ENCODE results near the gene COL6A3.
"Not testable (repeated sequence)": the region's sequence is repeated elsewhere in the genome, so short reads cannot be mapped to it uniquely, and the experiment has no call there.

Gene COL6A3

DNA sequence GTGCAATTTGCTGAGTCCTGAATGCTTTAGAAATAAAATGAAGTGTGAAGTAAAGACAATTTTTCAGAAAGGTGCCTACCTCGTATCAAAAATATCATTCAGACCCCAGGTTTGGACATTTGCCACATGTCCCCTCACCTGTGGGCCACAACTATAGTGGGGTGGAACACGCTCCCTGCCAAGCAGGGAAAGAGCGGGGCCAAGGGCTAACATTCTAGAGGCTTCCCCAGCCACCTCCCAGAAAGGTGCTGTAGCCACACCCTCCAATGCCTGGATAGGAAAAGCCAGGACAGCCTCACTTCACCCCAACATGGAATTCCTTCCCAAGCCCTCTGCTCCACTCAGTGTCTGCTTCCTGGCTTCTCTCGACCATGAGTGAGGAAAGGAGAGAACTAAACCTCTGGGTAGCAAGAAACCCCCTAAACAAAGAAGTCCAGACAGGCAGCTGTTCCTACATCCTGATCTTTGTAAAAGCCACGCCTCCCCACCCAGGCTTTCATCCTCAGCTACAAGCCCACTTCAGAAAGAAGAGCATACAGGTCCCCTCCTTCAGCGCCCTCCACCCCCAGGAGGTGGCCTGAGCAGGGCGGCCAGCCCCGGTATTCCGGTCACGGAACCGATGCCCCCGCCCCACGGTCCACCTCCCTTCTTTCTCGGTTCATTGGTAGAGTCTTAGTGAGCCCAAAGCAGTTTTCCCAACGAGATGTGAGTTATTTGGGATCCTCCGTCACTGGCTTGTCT is 2.1 kb downstream of the COL6A3 start:
- DNase-seq, result no peak

DNA sequence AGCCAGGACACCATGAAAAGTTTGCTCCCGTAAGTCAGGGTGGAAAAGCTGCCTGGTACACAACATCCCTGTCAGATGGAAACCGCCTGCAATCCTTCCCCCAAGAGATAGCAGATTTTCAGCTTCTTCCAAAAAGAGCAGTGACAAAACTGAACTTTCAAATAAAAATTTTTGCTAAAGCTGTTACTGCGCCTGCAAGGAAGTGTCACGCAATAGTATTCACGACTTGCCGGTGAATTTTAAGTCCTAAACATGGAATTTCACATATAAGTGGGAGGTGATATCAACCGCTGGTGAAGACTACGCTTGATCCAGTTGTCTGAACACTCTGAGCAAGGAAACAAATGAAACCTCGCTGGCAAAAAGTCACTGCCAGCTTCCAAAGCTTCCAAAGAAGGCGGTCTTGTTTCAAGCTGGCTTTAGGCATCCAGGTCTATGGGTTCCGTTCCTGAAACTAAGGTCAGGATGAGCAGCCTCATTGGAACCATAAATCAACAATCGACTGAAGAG is 2.8 kb downstream of the COL6A3 start:
- DNase-seq, result no peak

DNA sequence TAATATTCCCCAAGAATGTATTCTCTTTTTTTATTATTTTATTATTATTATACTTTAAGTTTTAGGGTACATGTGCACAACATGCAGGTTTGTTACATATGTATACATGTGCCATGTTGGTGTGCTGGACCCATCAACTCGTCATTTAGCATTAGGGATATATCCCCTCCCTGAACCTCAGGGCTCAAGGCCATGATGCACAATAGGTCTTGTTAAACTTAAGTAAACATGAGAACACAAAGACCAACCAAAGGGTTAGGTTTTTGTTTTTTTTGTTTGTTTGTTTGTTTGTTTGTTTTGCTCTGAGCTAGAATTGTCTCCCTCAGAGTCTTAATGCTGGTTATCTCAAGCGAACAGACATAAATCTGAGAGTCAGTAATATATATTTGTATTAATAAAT is 4.7 kb downstream of the COL6A3 start:
- DNase-seq, result not testable (repeated sequence)

DNA sequence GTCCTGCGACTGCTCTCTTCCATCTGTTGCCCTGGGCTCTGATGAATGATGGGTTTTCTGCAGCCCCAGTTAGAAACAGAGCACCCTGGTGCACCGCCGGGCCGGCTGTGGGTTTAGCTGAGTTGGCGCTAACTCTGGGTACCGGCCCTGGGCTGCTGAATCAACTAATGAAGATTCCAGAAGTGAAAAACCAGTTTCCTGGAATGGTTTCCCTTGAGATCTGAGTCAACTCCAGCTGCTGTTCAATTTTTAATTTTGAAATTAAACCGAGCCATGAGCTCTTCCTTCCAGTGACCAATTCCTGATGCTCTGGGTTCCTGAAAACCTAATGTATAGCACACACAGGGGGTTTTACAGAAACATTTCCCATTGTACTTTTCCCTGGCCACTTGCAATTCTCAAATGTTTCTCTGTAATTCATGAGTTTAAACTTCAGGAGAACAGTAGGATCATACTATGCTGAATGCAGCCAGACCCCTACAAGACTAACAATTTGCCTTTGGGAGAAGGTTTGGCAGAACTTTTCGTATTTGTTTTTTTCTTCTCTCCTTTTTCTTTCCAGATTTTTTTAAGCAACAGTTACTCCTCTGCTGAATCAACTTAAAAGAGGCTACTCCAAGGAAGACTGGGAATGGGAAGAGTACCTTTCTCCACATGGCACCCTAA is 5.5 kb downstream of the COL6A3 start:
- no peak for DNase-seq

DNA sequence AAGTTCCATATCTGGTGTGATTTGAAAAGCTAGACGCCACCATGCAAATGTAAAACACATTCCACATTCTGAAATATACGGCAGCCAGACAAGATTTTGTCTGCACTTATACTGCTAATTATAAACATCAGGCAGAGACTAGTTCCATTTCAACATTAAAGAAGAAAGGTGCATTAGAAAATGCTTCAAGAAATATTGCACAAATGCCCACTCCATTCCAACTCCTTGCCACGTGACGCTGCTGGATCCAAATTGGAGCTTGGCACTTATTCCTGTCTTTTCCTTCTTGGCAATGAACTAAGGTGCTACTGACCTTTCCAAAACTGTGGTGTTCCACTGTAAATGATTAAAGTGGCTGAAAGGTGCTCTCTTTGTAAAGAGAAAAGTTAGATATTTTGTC is 6.3 kb downstream of the COL6A3 start:
- DNase-seq, result no peak

DNA sequence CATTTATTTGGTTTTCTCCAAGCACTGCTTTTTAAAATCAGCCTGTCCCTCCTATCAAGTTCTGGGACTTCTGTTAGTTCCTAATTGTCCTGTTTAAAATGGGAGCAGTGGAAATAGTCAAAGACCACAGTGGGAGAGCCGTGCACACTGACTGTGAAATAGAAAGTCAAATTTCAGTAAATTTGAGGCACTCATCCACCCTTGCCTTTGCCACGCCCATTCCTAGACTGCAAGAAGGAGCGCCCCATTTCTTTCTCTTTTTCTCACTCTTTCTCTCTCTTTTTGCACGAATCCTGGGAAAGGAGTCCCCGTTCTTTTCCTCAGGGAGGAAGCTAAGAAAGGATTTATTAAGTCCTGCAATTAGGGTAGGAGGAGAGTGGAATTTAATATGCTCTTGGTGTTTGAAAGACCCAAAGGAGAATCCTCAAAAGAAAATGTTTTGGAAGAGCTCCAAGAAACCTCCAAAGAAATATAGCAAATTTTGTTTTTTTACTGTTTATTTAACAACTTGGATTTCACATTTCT is 7.5 kb downstream of the COL6A3 start:
- no peak for DNase-seq

DNA sequence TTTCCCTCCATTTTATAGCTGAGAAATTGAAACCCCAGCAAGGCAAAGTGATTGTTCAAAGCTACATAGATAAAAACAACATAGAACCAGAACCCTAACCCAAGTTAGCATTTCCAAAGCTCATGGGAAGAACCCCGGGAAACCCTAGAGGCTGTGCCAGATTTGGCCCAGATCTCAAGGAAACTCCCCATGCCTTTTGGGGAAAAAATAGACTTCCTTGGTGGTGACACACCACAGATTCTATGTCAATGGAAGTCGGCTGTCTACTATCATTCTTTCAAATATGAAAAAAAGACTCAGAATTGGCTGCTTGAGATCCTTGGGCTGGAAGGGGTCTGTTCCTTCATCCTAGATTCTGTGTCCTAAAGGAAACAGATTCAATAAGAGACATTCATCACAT is 8.4 kb downstream of the COL6A3 start:
- DNase-seq, result no peak

DNA sequence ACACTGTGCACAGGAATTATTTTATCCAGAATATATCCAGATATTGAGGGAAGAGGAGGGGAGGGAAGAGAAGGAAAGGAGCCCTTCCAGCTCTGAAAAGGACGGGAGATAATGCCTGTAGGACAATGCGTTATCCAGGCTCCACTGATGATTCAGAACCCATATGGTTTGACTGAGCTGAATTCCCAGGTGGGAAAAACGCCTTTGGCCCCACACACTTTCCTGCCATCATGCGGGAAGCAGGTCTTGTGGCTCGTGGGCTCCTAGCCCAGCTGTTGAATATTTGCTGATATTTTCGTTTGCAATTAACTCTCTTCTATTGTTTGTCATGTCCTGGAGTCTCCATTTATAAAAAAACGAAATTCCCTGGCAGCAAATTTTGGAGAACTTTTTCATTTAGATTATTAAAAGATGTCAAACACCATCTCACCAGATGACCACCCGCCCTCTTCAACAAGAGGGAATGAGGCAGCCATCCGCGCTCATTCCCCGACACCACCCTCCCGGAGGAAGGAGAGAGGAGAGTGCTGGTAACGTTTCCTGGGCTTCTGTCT is 8.9 kb downstream of the COL6A3 start:
- no peak for DNase-seq

DNA sequence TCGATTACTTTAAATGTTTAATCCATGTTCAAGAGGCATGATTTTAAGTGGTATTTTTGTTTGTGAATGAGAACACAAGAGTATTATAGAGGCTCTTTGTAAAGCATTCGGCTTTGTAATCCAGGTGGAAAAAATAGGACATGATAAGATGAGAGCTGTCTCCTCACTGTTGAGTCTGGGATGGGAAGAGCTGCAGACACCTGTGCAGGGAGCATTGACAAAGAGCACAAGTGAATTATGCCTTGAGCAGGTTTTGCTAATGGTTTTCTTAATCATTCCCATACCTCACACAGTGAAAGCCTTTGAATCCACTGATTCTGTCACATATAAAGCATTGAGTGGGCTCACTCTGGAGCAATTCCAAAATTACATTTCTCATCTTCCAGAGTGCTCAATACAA is 9.6 kb downstream of the COL6A3 start:
- DNase-seq, result no peak

DNA sequence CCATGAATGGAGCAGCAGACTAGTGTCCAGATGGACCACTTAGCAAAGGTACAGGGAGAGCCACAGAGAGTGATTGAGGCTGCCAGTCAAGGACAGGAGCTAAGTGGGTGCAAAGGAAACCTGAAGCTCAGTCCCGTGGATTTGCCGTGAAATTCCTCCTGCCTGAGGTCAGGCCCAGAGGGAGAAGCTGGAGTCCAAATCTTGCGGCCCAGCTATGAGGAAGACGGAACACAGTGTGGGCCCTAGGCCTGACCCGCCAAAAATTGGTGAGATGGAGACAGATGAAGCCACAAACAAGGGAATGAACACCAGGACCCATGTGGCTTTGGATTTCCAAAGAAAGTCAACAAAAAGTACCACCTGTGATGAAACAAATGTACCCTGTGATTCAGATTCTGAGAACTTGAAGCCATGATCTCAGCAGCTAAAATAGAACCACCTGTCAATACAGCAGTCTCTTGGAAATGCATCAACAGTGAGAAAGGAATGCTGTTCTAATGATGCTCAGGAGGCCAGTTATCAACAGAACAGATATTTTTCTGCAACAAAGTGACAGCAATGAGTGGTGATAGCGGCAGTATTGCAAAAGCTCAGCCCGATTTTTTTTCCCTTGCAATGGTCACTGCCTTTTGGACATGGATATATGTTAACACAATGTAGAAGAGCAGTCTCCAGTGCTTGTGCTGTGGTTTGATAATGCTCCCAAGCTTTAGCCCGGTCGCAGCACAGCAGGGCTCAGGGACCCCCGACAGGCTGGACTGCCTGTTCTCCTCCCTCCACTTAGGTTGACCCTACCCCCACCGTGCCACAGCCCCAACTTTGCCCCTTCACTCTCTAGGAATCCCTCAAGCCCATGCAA is 10.7 kb downstream of the COL6A3 start:
- DNase-seq, result no peak

DNA sequence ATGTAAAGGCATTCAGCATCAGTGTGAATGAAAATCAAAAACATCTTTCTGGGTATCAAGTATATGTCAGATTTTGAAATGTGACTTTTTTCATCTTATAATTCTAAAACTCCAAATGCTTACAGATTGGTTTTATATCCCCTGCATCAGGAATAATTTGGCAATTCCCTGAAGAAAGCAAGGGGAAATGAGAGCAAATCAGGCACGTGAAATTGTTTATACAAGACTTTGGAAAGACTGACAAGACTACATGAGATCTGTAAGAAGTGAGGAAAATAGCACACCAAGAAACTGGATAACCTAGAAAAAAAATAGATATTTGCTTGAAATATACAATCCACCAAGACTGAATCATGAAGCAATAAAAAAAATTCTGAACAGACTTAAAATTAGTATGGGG is 13.8 kb downstream of the COL6A3 start:
- no peak for DNase-seq

DNA sequence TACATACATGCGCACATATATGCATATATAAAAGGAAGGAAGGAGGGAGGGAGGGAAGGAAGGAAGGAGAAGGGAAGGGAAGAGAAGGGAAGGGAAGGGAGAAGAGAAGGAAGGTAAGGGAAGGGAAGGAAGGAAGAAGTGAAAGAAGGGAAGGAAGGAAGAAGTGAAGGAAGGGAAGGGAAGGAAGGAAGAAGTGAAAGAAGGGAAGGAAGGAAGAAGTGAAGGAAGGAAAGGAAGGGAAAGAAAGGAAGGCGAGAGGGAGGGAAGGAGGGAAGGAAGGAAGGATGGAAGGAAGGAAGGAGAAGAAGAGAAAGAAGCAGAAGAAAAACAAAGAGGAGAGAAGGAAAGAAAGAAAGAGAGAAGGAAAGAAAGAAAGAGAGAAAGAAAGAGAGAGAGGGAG is 16.9 kb downstream of the COL6A3 start:
- DNase-seq, result no peak

DNA sequence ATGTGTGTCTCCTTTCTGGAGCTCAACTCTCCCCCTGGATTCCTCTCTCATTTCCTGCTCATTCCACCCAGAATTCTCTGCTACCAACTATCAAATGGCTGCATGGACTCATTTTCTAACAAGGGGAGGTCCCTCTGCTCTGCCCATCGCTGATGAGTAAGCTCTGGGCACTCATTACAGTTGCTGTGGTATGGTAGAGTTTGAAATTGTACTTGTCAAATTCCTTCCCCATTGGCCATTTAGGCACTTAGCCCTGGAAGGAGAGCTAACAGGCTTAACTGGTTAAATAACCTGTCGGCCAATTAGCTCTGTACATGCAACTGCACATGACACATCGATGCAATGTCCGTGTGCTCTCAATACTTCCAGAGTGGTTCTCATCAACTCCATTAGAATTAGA is 20.4 kb downstream of the COL6A3 start:
- DNase-seq, result no peak

DNA sequence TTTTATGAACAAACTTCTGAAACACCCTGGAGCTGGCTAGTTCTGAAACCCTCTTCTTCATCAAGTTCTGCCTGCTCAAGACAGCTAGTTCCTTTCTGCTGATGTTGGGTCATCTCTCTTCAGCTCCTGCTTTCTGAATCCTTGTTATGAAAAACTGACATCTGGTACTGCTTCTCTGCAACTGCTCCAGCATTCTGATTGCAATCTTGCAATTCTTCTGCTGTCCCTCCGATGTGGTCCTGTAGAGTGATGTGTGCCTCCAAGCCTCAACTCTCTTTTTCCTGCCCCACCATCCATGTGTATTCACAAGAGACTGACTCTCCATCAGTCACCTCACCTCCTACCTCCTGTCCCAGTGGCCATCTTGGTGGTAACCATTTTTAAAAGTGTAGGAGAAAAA is 21.8 kb downstream of the COL6A3 start:
- DNase-seq, result no peak

DNA sequence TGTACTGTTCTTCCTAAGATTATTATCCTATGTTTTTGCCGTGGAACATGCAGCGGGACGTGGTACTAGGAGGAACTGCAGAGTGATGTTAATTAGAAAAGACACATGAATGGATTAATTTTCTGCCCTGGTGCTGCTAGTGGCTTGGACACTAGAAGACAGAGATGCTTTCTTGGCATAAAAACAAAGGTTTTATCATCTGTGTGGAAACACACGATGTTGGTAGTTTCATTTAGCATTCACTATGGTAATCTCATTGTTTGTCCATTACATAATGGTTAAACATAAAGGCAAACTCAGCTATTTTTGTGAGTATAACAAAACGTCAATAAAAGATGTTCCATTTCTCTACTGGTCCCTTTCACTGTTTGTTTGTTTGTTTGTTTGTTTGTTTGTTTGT is 22.8 kb downstream of the COL6A3 start:
- DNase-seq, result no peak

DNA sequence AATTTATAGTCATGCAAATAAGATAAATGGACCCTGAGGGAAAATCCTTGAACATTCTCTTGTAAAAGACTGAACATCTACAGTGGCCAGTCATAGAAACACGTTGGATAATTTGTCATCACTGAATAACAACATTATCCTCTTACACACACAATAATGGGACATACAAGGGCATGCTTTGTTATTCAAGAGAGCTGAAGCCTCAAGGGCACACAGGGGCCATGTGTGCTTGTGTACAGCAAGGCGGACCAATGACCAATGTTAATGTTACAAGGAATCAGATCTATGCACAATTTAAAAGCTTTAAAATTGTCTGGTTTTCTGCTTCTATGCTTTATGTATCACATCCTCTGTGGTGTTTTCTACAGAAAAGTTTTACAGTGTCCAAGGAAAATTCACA is 23.7 kb downstream of the COL6A3 start:
- no peak for DNase-seq

DNA sequence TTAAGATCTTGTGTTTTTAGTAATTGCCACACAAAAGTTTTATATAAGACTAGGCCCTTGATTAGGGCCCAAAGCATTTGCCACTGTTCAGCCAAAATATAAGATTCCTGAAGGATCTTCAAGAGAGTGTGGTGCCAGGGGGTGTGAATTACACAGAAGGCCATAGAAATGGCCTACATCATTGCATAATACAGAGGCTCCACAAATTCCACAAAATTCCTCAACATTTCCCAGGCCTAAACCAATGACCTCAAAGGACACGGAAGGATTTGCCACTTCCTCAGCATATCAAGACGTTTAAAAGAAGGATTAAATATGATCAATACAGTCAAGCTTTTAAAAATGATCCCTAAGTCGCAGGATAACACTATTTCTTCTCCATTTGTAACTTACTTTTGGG is 24.1 kb downstream of the COL6A3 start:
- DNase-seq, result no peak

DNA sequence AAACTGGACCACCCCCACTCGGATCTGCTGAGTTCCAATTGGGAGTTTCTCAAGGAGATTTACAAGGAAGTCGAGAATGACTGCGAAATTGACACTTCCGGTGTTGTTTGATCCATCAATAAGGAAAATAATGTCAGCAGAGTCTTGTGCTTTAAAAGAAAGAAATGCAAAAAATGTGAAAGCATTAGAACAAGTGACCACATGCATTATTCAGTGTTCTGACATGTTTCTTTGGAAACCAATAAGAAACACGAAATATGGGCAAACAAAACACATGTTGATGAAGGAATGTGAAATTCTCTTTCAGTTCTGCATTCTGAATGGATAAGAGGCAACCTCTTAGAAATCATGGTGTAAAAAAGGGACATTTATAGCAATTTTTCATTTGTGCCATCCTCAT is 25.9 kb downstream of the COL6A3 start:
- no peak for DNase-seq

DNA sequence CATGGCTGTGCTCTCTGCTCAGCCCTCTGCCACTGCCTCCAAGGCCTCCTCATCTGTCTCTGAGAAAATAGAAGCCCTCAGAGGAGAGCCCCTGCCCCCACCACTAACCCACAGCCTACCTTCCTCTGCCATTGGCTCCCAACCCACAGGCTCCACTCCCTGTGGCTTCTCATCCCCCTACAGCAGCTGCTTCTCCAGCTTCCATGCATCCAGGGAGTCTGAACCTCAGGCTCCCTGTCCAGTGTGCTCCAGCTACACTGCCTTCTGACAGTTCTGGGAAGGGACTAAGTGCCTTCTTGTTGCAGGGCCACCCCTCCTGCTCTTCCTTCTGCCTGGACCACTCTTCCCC is 29.3 kb downstream of the COL6A3 start:
- no peak for DNase-seq

DNA sequence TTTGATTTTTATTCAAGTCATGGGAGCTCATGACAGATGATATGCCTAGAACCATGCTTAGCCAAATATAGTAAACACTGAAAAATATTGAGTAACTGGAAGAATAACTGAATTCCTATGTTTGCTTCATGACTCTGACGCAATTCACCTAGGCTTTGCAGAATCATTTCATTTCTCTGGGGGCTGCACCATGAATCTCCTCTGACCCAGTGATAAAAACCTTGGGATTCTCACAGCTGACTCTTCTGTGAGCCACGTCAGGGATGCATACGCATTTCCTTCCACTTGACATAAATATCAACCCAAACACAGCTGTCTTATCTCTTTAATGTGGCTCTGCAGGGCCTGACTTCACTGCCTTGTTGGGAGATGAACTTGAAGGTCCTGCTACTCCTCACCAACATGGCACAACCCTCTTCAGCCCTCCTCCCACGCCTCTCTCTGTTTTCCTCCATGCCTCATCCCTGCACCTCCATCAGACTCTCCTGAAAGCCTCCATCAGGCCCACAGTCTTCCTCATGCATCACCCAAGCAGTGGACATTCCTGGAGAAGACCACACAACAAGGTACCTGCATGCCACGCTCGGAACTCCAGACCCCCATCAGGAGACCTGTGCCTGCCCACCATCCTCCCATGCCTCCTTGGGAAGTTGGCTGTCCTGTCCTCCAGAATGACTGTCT is 29.8 kb downstream of the COL6A3 start:
- no peak for DNase-seq

DNA sequence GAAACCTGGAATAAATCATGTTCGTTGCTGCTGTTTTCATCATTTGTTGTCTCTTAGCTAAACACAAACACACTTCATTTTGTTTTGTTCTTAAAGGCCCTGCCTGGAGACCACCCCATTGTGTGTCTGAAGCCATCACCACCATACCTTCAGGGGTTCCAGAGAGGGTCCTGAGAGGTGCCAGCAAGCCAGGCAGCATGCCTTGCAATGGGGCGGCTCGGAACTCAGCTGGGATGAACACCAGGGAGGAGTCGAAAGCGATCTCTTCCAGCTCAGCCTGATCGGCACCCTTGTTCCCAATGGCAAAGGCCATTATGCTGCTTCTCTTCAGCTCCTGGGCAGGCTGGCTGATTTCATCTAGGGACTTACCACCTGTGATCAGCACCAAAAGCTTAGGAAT is 33.2 kb downstream of the COL6A3 start:
- DNase-seq, result no peak

DNA sequence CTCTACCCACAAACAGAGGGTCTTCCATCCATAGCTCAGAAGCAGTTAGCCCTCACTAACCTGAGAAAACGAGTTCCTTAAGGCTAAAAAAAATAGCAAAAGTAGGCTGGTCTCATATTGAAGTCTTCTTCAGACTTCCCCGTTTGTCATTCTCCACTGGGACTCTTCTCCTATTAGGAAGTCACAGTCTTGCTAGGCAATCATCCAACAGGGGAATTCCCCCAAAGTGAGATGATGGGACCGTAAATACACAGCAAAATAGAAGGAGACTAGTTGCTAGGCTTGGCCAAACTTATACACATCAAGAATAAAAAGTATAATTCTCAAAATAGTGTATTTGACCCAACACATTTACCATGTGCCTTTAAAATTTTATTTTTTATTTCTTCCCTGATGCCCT is 34.3 kb downstream of the COL6A3 start:
- DNase-seq, result no peak

DNA sequence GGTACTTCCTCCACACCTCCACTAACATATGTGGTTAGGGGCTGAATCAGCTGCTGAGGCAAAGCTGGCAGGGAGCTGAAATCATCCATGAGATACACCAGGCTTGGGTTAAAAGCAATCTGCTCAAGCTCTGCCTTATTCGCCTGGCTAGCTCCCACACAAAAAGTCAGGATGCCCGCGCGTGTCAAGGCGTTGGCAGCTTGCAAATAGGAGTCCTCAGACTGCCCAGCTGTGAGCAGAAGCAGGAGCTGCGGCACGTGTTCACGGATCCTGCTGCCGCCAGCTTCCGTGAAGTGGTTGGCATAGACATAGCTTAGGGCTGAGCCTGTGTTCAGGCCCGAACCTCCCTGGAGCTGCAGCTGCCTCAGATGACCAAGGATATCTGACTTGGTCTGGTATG is 35.3 kb downstream of the COL6A3 start:
- no peak for DNase-seq

All from NCI-H2081 (cell line).